Progenitor cell of endocrine pancreas (in vitro differentiated cells): ENCODE measurements around the gene CTNNBL1. TPM values are rescaled to one million over a fixed set of nuclear protein-coding genes. Genes with fewer than 3 reads are reported as not detected.

Source experiments
- DNase-seq: peaks from one replicate; pipeline ENCODE4 v3.0.0; 2021; ENCODE audit warnings: low spot score; ENCODE audit not compliant: unreplicated experiment
- H3K27ac Mint-ChIP-seq: 2 replicates; pipeline ENCODE4 v1.8.0; 2021; ENCODE audit warnings: mild to moderate bottlenecking, moderate library complexity, mixed read lengths
- H3K27me3 Mint-ChIP-seq: 2 replicates; pipeline ENCODE4 v1.8.0; 2021; ENCODE audit warnings: mixed read lengths
- H3K36me3 Mint-ChIP-seq: 2 replicates; pipeline ENCODE4 v1.8.0; 2022; ENCODE audit warnings: mixed read lengths; ENCODE audit not compliant: insufficient read depth
- H3K4me1 Mint-ChIP-seq: 2 replicates; pipeline ENCODE4 v1.8.0; 2021; ENCODE audit warnings: low read depth, mixed read lengths
- H3K4me3 Mint-ChIP-seq: 2 replicates; pipeline ENCODE4 v1.8.0; 2021; ENCODE audit warnings: low read depth, mild to moderate bottlenecking, moderate library complexity, mixed read lengths
- H3K9me3 Mint-ChIP-seq: 2 replicates; pipeline ENCODE4 v1.8.0; 2021; ENCODE audit warnings: low read depth, mixed read lengths
- total RNA-seq: library from RNA; stranded (reverse); gene quantifications from 2 replicates; pipeline ENCODE4 v1.2.1, GENCODE V29; 2021
- TF ChIP-seq, protein P1 (sequence below): fragments of 200-600 bp; sonication (generic); IDR thresholded peaks from one replicate; pipeline ENCODE4 v1.5.0; 2021; ENCODE audit warnings: antibody characterized with exemption, mild to moderate bottlenecking; ENCODE audit not compliant: unreplicated experiment

CTNNBL1 gene
- total RNA-seq, 1 donor from 2014 or later = 60.4 TPM

DNA sequence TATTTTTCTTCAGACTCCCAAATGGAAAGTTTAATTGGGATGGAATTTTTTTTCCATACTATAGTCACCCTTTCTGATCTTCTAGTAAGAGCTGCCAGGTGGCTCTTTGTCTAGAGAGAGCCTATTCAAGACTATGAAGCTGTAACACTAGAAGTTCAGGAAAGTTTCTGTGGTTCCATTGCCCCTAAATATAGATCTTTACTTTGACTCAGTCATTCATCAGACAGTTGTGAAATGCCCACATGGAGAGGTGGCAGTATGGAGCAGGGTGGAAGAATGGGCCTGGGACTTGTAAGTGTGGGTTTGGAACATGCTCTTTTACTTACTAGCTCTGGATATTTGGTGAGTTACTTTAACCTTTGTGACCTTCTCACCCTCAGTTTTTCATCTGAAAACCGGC, 87.8 kb downstream of the CTNNBL1 start:
- Mint-ChIP-seq H3K4me1 (peaks cover 5% of the 10 kb centered on the region), H3K9me3 (peaks cover 3% of the 10 kb centered on the region), H3K36me3 (peaks cover 11% of the 10 kb centered on the region), H3K27ac (no peak overlapping the region), H3K27me3 (no peaks in the 10 kb centered on the region), H3K4me3 (no peak overlapping the region)
- TF ChIP-seq, protein P1, sequence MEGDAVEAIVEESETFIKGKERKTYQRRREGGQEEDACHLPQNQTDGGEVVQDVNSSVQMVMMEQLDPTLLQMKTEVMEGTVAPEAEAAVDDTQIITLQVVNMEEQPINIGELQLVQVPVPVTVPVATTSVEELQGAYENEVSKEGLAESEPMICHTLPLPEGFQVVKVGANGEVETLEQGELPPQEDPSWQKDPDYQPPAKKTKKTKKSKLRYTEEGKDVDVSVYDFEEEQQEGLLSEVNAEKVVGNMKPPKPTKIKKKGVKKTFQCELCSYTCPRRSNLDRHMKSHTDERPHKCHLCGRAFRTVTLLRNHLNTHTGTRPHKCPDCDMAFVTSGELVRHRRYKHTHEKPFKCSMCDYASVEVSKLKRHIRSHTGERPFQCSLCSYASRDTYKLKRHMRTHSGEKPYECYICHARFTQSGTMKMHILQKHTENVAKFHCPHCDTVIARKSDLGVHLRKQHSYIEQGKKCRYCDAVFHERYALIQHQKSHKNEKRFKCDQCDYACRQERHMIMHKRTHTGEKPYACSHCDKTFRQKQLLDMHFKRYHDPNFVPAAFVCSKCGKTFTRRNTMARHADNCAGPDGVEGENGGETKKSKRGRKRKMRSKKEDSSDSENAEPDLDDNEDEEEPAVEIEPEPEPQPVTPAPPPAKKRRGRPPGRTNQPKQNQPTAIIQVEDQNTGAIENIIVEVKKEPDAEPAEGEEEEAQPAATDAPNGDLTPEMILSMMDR = no peak
- DNase-seq = no peak

DNA sequence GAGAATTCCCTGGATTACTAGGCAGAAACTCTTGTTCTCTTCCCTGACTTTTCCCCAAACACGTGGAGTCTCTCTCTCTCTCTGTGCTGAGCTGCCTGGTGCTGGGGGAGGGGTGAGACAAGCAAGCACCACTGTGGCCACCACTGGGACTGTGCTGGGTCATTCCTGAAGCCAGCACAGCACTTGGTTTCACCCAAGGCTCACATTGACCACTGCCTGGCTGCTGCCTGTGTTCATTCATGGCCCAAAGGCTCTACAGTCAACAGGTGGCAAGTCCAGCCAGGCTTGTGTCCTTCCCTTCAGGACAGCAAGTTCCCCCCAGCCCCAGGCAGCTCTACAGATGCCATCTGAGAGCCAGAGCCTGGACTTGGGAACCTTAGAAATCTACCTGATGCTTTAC, 92.2 kb downstream of the CTNNBL1 start:
- H3K4me1 Mint-ChIP-seq = peaks cover 5% of the 10 kb centered on the region
- no peak for DNase-seq
- no peaks in the 10 kb centered on the region for H3K27me3 Mint-ChIP-seq
- TF ChIP-seq, protein P1 = no peak
- no peak overlapping the region for H3K4me3 Mint-ChIP-seq
- peaks cover 6% of the 10 kb centered on the region for H3K9me3 Mint-ChIP-seq
- peaks cover 32% of the 10 kb centered on the region for H3K36me3 Mint-ChIP-seq
- no peak overlapping the region for H3K27ac Mint-ChIP-seq

DNA sequence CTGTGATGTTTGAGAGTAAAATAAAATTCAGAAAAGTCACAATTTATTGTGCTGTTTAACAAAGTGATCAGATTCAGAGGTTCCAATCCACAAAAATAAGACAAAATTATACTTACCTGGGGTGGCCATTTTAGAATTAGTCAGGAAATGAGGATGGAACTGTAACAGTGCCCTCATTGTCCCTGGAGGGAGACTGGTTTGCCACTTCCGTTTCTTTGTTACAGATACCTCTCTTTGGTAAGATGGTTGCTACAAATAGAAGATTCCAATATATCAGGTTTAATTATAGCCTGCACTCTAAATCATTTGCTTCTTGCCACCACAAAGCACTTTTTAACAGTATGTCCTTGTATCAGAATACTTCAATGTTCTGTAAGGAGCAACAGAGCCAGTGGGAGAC, 95.6 kb downstream of the CTNNBL1 start:
- Mint-ChIP-seq H3K27ac (no peak overlapping the region), H3K4me1 (no peaks in the 10 kb centered on the region), H3K9me3 (peaks cover 16% of the 10 kb centered on the region), H3K27me3 (no peaks in the 10 kb centered on the region), H3K4me3 (no peak overlapping the region), H3K36me3 (peaks cover 37% of the 10 kb centered on the region)
- TF ChIP-seq, protein P1 = no peak
- DNase-seq = no peak

DNA sequence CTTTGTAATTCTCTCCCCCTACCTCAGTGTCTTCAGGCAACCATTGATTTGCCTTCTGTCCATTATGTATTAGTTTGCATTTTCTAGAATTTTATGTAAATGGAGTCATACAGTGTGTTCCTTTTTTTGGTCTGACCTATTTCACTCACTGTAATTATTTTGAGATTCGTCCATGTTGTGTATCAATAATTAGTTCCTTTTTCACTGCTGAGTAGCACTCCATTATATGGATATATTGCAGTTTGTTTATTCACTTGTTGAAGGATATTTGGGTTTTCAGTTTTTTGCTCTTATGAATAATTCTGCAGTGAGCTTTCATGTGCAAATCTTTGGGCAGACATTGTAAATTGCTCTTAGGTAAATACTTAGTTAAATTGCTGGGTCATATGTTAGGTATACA, 97.1 kb downstream of the CTNNBL1 start:
- peaks cover 16% of the 10 kb centered on the region for H3K9me3 Mint-ChIP-seq
- H3K4me3 Mint-ChIP-seq = no peak overlapping the region
- H3K27ac Mint-ChIP-seq = no peak overlapping the region
- no peaks in the 10 kb centered on the region for H3K27me3 Mint-ChIP-seq
- no peak for DNase-seq
- H3K4me1 Mint-ChIP-seq = peaks cover 2% of the 10 kb centered on the region
- TF ChIP-seq, protein P1 = no peak
- peaks cover 42% of the 10 kb centered on the region for H3K36me3 Mint-ChIP-seq

DNA sequence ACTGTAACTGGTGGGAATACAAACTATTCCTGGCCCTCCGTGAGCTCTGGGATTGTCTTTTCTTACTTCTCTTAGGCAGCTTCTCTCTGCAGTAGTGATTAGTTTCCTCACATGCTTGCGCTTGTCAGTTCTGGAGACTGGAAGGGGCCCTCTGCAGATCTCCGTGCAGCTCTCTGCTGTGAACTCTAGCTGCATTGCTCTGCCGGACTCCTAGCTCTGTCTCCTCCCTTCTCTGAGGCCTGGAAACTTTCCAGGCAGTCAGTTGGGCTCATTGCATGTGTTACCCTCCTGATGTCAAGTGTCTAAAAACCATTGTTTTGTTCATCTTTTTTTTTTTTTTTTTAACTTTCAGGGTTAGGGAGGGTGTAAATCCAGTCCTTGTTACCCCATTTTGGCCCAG, 102.3 kb downstream of the CTNNBL1 start:
- peaks cover 12% of the 10 kb centered on the region for H3K9me3 Mint-ChIP-seq
- TF ChIP-seq, protein P1 = no peak
- peak overlapping the region; percentile 38 for H3K27ac Mint-ChIP-seq
- H3K4me1 Mint-ChIP-seq = peaks cover 12% of the 10 kb centered on the region
- no peak overlapping the region for H3K4me3 Mint-ChIP-seq
- H3K36me3 Mint-ChIP-seq = peaks cover 18% of the 10 kb centered on the region
- no peaks in the 10 kb centered on the region for H3K27me3 Mint-ChIP-seq
- no peak for DNase-seq
